Measurements from ENCODE around the gene NDUFAF5. TPM values are rescaled to one million over a fixed set of nuclear protein-coding genes. Genes with fewer than 3 reads are reported as not detected.
"Not testable (repeated sequence)": the region's sequence is repeated elsewhere in the genome, so short reads cannot be mapped to it uniquely, and the experiment has no call there.

NDUFAF5 gene
- total RNA-seq, 4 donors from 2014 or later: 6.6 to 14.5 (median 10.4) TPM

DNA sequence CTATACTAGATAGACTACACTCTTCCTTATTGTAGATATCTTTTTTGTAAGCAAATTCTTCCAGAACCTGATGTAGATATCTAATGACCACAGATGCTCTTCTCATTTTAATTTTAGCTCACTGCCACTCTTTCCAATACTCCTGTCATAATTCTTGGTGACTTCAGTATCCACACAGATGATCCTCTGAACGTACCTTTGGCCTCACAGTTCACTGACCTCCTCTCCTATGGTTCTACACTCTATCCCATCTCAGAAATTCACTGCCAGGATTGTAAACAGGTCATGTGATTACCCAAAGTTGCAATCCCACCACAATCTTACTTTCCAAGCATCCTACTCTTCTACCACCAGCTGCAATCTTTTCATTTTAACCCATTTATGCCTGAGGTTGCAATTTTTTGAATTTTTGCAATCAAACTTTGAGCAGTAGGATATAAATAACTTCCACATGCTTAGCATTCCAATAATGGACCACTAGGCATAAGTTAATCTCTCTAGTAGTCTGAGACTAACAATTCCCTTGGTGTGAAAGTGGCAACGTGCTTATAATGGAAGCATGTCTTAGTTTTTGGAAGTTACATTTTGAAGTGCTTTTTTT is 31.3 kb upstream of the NDUFAF5 start:
- H3K36me3 ChIP-seq: peaks cover 0 to 76% (median 0%) of the 10 kb centered on the region in 3 donors
- intact Hi-C loops (cut with DNase I): no loop called here
- no peaks in the 10 kb centered on the region for H3K4me1 ChIP-seq
- H3K9me3 ChIP-seq: no peaks in the 10 kb centered on the region
- H3K4me3 ChIP-seq: no peak overlapping the region
- TF ChIP-seq POLR2A (IDR thresholded peaks at IDR 0.05): no peak
- TF ChIP-seq, protein P1, sequence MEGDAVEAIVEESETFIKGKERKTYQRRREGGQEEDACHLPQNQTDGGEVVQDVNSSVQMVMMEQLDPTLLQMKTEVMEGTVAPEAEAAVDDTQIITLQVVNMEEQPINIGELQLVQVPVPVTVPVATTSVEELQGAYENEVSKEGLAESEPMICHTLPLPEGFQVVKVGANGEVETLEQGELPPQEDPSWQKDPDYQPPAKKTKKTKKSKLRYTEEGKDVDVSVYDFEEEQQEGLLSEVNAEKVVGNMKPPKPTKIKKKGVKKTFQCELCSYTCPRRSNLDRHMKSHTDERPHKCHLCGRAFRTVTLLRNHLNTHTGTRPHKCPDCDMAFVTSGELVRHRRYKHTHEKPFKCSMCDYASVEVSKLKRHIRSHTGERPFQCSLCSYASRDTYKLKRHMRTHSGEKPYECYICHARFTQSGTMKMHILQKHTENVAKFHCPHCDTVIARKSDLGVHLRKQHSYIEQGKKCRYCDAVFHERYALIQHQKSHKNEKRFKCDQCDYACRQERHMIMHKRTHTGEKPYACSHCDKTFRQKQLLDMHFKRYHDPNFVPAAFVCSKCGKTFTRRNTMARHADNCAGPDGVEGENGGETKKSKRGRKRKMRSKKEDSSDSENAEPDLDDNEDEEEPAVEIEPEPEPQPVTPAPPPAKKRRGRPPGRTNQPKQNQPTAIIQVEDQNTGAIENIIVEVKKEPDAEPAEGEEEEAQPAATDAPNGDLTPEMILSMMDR (IDR thresholded peaks at IDR 0.05): no peak
- no peak for DNase-seq
- H3K27me3 ChIP-seq: no peaks in the 10 kb centered on the region
- 91 to 93% methylated on average over 2 of the region's 2 CpGs for WGBS, 2 donors
- H3K27ac ChIP-seq: no peak overlapping the region

DNA sequence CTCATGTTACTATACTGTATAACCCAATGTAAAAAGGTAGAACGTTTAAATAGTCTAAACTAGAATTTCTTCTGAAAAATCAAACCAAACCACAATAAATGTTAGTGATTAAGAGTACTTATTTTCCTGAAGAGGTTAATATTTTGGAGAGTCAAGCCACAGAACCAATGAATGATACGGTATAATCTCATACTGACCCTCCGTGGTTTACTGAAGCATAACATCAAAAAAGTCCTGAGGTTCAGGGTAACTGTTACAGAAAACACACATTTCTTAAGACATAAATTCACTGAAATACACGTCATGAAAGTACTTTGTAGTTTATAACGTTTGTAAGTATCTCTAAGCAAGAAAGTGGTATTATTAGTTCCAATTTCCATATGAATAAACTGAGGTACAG is 29.0 kb upstream of the NDUFAF5 start:
- Histone ChIP-seq H3K36me3 (peaks cover 0 to 88% (median 0%) of the 10 kb centered on the region in 3 donors), H3K9me3 (no peaks in the 10 kb centered on the region), H3K4me3 (no peak overlapping the region), H3K4me1 (no peaks in the 10 kb centered on the region), H3K27me3 (no peaks in the 10 kb centered on the region), H3K27ac (no peak overlapping the region)
- TF ChIP-seq POLR2A (IDR thresholded peaks at IDR 0.05): no peak
- TF ChIP-seq, protein P1 (IDR thresholded peaks at IDR 0.05): no peak
- no peak for DNase-seq
- 76 to 87% methylated on average over 5 of the region's 5 CpGs for WGBS, 2 donors
- intact Hi-C loops (cut with DNase I): no loop called here

DNA sequence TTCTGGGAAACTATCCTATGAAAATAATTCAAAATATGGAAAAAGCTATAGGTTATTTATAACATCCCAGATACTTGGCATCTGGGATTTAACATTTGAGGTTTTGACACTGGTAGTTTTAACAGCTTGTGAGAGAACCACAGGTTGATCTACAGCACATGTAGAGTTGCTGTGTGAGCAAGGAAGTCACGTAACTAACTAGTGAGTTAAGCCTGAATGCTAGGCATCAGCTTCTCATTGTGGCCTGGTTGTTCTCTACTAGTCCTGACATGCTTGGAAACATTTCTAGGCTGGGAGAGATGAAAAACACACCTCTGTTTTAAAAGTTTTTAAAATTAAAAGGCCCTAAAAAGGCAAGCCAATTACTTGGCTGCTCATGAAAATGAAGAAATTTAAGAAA is 28.3 kb upstream of the NDUFAF5 start:
- no peaks in the 10 kb centered on the region for H3K27me3 ChIP-seq
- no peak for DNase-seq
- no peaks in the 10 kb centered on the region for H3K9me3 ChIP-seq
- H3K36me3 ChIP-seq: peaks cover 0 to 85% (median 0%) of the 10 kb centered on the region in 3 donors
- WGBS, 2 donors: 69 to 75% methylated on average over 1 of the region's 1 CpG
- intact Hi-C loops (cut with DNase I): no loop called here
- no peak overlapping the region for H3K27ac ChIP-seq
- TF ChIP-seq, protein P1 (IDR thresholded peaks at IDR 0.05): no peak
- TF ChIP-seq POLR2A (IDR thresholded peaks at IDR 0.05): no peak
- H3K4me3 ChIP-seq: no peak overlapping the region
- no peaks in the 10 kb centered on the region for H3K4me1 ChIP-seq

DNA sequence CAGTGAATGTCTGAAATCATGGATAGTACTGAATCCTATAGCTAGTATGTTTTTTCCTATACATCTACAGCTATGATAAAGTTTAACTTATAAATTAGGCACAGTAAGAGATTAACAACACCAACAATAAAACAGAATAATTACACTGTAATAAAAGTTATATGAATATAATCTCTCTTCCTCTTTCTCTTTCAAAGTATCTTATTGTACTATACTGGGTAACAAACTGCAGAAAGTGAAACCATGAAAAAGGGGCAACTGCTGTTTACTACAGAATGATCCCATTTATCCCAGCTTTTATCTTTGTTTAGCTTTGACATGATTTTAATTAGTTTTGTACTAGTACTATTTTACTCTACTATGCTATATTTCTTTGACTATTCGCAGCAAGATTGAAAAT is 25.9 kb upstream of the NDUFAF5 start:
- Histone ChIP-seq H3K4me3 (no peak overlapping the region), H3K27me3 (no peaks in the 10 kb centered on the region), H3K36me3 (peaks cover 0 to 87% (median 0%) of the 10 kb centered on the region in 3 donors), H3K4me1 (no peaks in the 10 kb centered on the region), H3K27ac (no peak overlapping the region), H3K9me3 (no peaks in the 10 kb centered on the region)
- intact Hi-C loops (cut with DNase I): no loop called here
- no peak for DNase-seq
- 95 to 100% methylated on average over 1 of the region's 1 CpG for WGBS, 2 donors
- TF ChIP-seq POLR2A (IDR thresholded peaks at IDR 0.05): no peak
- TF ChIP-seq, protein P1 (IDR thresholded peaks at IDR 0.05): no peak

DNA sequence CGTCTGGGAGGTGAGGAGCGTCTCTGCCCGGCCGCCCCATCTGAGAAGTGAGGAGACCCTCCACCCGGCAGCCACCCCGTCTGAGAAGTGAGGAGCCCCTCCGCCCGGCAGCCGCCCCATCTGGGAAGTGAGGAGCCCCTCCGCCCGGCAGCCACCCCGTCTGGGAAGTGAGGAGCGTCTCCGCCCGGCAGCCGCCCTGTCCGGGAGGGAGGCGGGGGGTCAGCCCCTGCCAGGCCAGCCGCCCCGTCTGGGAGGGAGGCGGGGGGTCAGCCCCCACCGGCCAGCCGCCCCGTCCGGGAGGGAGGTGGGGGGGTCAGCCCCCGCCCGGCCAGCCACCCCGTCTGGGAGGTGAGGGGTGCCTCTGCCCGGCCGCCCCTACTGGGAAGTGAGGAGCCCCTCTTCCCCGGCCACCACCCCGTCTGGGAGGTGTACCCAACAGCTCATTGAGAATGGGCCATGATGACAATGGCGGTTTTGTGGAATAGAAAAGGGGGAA is 24.3 kb upstream of the NDUFAF5 start:
- H3K4me3 ChIP-seq; H3K9me3 ChIP-seq; H3K27ac ChIP-seq; DNase-seq; H3K27me3 ChIP-seq; intact Hi-C loops (cut with DNase I); H3K4me1 ChIP-seq: not testable (repeated sequence)
- peaks cover 0 to 88% (median 0%) of the 10 kb centered on the region in 3 donors for H3K36me3 ChIP-seq
- WGBS, 2 donors: no CpG with 5 or more reads among the region's 33 CpGs

DNA sequence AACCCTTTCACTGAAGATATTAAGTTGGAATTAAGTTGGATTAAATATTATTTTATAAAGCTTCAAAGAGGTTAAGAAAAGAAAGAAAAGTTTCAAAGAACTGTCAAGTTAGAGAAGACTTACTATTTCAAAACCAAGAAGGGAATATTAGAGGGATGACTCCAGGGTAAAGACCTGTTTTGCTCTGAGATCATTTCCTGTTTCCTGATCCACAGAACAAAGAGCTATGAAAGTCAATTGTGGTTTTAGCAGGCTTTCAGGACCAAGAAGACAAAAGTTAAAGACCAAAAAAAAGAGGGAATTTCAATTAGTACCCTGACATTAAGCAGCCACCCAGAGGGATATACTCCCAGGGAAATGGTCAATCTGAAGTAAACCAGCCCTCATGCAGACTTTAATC is 19.5 kb upstream of the NDUFAF5 start:
- peaks cover 0 to 7% (median 0%) of the 10 kb centered on the region in 3 donors for H3K9me3 ChIP-seq
- H3K27ac ChIP-seq: no peak overlapping the region
- no peak for DNase-seq
- no peaks in the 10 kb centered on the region for H3K27me3 ChIP-seq
- intact Hi-C loops (cut with DNase I): no loop called here
- TF ChIP-seq, protein P1 (IDR thresholded peaks at IDR 0.05): no peak
- no peak for TF ChIP-seq POLR2A (IDR thresholded peaks at IDR 0.05)
- no peak overlapping the region for H3K4me3 ChIP-seq
- peaks cover 4 to 90% (median 15%) of the 10 kb centered on the region in 3 donors for H3K36me3 ChIP-seq
- no peaks in the 10 kb centered on the region for H3K4me1 ChIP-seq

Measured in esophagus squamous epithelium (tissue), 5 donors.